GM21515 (cell line): ENCODE measurements around the gene PRKG1.

Experiments used
- ATAC-seq: cut with Tn5 transposase; IDR thresholded peaks from one replicate; pipeline ENCODE4 v1.9.1; 2021; ENCODE audit not compliant: unreplicated experiment

Gene PRKG1

GRCh38 chr10:51772387-51772786 is 698.1 kb downstream of the PRKG1 start:
- ATAC-seq, result no peak

GRCh38 chr10:51773681-51774080 is 699.4 kb downstream of the PRKG1 start:
- no peak for ATAC-seq

GRCh38 chr10:51783941-51784340 is 709.7 kb downstream of the PRKG1 start:
- ATAC-seq, result no peak

GRCh38 chr10:51786016-51786683 is 711.9 kb downstream of the PRKG1 start:
- ATAC-seq, result no peak

GRCh38 chr10:51786684-51787035 is 712.4 kb downstream of the PRKG1 start:
- ATAC-seq, result no peak

GRCh38 chr10:51788273-51788672 is 714.0 kb downstream of the PRKG1 start:
- no peak for ATAC-seq

DNA sequence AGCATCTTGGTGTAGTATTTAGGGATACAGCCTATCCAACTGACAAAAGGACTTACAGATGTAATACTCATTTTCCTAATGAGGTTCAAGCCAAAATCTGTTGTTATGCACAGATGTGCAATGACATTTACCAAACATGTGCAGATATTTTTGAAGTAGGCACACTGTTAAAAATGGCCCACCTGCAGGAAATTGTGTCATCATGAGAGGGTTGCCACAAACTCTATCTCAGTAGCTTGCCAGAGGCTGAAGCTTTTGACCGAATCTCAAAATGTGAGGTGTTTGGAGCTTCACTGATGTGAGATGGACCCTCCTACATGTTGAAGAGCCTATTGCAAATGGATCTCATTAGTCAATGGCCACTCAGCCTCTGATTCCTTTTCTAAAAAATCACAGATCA is 714.8 kb downstream of the PRKG1 start:
- ATAC-seq, result no peak

DNA sequence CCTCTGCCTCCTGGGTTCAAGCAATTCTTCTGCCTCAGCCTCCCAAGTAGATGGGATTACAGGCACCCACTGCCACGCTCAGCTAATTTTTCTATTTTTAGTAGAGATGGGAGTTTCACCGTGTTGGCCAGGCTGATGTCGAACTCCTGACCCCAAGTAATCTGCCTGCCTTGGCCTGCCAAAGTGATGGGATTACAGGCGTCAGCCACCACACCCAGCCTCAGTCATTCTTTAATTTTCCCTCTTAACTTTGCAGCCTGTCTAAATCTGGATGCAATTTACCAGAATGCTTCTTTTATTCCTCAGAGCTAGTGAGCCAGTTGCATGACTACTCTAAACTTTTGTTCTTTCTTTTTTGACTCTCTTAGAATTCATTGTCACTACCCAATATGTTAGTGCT is 715.6 kb downstream of the PRKG1 start:
- no peak for ATAC-seq

- ATAC-seq, result no peak
Observed at GRCh38 chr10:51792678-51793077, 718.4 kb downstream of the PRKG1 start.

DNA sequence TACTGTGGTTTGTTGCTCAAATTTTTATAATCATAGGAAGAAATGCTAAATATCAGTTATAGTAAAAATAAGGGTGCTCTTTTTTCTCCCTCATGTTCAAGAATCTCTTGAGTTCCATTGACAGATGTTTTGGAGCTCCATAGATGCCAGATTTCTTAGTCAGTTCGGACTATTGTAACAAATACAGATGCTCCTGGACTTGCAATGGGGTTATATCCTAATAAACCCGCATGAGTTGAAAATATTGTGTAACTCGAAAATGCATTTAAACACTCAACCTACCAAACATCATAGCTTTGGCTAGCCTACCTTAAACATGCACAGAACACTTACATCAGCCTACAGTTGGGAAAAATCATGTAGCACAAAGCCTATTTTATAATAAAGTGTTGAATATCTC is 725.8 kb downstream of the PRKG1 start:
- ATAC-seq, result no peak

GRCh38 chr10:51800725-51801424 is 726.6 kb downstream of the PRKG1 start:
- ATAC-seq, result no peak

DNA sequence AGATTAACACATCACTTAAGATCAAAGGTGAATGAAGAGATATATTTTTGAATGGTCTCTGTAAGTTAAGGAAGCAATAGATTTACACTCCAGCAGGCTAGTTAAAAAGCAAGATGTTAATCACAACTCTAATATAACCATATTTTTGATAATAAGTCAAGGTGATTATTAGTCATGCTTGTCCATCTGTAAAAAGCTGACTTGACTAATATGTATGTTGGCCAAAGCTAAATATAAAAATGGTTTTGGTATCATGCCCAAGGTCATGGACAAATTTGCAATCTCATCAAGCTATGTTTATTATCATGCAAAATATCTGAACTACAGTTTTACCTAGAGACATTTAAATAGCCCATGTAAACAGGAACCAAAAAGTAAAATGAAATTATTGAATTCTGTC is 727.7 kb downstream of the PRKG1 start:
- ATAC-seq, result no peak

GRCh38 chr10:51804866-51805265 is 730.6 kb downstream of the PRKG1 start:
- no peak for ATAC-seq

- no peak for ATAC-seq
Observed at GRCh38 chr10:51806079-51806835, 732.0 kb downstream of the PRKG1 start.

GRCh38 chr10:51808187-51808586 is 733.9 kb downstream of the PRKG1 start:
- no peak for ATAC-seq

- no peak for ATAC-seq
Observed at GRCh38 chr10:51815723-51816122, 741.4 kb downstream of the PRKG1 start.

DNA sequence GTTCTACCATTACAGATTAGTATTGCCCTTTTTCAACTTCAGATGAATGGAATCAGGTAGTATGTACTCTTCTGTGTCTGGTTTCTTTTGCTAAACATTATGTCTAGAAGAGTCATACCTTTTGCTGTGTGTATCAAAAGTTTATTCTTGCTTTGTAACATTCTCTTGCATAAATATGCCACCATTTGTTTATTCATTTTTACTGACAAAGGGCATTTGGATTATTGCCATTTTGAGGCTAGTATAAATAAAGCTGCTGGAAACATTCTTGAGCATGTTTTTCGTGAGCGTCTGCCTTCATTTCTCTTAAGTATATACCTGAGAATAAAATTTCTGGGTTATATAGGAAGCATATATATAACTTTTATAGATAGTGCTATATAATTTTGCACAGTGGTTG is 746.8 kb downstream of the PRKG1 start:
- no peak for ATAC-seq

GRCh38 chr10:51821745-51822144 is 747.5 kb downstream of the PRKG1 start:
- ATAC-seq, result no peak

- no peak for ATAC-seq
Observed at GRCh38 chr10:51832652-51833383, 758.5 kb downstream of the PRKG1 start.

DNA sequence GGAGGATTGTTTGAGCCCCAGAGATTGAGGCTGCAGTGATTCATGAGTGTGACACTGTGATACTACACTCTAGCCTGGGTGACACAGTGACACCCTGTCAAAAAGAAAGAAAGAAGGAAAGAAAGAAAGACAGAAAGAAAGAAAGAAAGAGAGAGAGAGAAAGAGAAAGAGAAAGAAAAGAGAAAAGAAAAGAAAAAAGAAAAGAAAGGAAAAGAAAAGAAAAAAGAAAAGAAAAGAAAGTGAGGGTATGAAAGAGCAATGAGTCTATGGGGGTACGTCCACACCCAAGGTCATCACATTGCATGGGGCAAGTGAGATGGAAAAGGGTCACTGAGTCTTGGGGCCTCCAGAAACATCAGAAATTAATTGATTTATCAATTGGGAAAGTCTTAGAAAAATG is 760.3 kb downstream of the PRKG1 start:
- no peak for ATAC-seq

DNA sequence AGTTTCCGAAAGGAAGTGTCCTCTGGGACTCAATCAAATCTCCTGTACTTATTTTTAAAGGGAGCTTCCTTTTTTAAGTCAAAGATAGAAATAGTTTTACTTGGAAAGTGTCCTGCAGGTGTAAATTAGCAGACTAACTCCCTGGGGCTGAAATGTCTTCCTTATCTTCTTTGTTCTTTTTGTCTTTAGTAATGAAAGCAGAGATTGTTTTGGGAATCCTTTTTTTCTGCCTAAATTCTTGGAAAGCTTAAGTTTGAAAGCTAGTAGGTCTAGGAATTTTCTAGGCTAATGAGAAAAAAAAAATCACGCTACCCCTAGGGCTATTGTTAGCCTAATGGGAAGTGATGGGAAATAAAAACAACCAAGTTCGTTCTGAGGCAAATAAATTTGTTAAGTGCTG is 764.2 kb downstream of the PRKG1 start:
- no peak for ATAC-seq

DNA sequence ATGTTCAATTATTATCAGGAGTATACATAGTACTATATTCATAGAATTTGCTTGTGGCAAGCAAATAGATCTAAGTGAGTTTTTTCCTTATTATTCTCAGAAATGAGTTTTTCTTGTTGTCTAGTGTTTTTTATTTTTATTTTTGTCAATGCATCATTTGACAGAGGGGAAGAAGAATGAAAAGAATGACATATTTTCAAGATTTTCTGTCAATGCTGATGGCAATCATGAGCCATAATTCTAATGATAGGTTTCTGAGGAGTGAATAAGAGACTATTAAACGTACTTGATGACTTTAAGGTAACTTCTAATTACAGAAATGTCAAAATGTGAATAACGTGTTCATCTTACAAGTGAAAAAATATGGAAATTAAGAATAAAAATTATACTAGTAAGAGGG is 769.7 kb downstream of the PRKG1 start:
- ATAC-seq, result no peak
